GM23338 (cell line): Measurements from ENCODE around the gene CSTPP1.

Experiments
- CREB1 ChIP-seq: fragments of 250-450 bp; sonication (Bioruptor Pico); IDR thresholded peaks from 2 replicates; pipeline ENCODE4 v1.5.0; 2020; ENCODE audit warnings: low read depth, mild to moderate bottlenecking, moderate library complexity
- EZH2 ChIP-seq: fragments of 200-600 bp; sonication (generic); IDR thresholded peaks from one replicate; pipeline ENCODE4 v1.8.0; 2017; ENCODE audit warnings: antibody characterized with exemption, mild to moderate bottlenecking, low read depth; ENCODE audit not compliant: unreplicated experiment
- EZH2phosphoT487 ChIP-seq: fragments of 200-600 bp; sonication (generic); IDR thresholded peaks from one replicate; pipeline ENCODE4 v1.8.1; 2018; ENCODE audit warnings: antibody characterized with exemption; ENCODE audit not compliant: unreplicated experiment
- POLR2AphosphoS5 ChIP-seq: IDR thresholded peaks from 2 replicates; pipeline ENCODE4 v1.6.1; 2016; ENCODE audit warnings: antibody characterized with exemption, low read depth
- TF ChIP-seq, protein P1 (sequence below), 2 experiments: fragments of 200-600 bp in 1 of 2; sonication (generic) in 1 of 2; conservative IDR thresholded peaks; 2 replicates each; pipeline versions ENCODE4 v1.5.1 to v1.6.1; 2016 to 2017; ENCODE audit warnings: antibody characterized with exemption in 2 of 2, low read depth in 2 of 2, mild to moderate bottlenecking in 2 of 2, moderate library complexity in 1 of 2
- TF ChIP-seq, protein P2 (sequence below): IDR thresholded peaks from one replicate; pipeline ENCODE4 v1.6.1; 2018; ENCODE audit warnings: antibody characterized with exemption; ENCODE audit not compliant: unreplicated experiment

DNA sequence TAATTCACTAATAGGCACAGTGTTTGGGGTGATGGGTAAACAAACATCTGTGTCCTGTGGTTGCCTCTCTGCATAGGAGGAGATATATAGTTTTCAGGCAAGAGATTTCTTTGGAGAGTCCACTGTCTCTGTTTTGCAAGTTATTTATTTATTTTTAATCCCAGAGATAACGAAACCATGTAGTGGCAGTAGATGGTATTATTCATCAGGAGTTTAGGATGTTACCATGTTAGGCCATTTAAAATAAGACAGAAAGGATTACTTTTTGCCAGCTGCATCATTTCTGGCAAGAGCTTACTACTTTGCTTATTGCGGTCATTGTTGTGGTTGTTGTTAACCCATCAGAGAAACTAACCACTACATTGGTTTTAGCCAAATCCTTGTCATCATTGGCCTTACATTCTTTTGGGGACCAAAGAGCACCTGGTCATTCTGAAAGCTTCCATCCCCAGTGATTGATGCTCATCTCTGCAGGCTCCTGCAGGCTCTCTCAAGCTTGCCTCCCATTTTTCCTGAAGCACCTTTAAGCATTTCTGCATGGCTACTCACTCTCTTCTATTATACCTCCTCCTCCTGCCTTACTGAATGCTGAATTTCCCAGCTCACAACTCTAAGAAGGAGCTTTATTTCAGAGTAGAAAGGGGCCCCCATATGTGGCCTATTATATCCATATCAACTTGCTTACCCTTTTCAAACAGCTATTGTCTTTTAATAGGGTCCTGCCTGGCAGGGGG lies 84.4 kb downstream of the CSTPP1 start:
- no peak for TF ChIP-seq POLR2AphosphoS5
- TF ChIP-seq, protein P1, sequence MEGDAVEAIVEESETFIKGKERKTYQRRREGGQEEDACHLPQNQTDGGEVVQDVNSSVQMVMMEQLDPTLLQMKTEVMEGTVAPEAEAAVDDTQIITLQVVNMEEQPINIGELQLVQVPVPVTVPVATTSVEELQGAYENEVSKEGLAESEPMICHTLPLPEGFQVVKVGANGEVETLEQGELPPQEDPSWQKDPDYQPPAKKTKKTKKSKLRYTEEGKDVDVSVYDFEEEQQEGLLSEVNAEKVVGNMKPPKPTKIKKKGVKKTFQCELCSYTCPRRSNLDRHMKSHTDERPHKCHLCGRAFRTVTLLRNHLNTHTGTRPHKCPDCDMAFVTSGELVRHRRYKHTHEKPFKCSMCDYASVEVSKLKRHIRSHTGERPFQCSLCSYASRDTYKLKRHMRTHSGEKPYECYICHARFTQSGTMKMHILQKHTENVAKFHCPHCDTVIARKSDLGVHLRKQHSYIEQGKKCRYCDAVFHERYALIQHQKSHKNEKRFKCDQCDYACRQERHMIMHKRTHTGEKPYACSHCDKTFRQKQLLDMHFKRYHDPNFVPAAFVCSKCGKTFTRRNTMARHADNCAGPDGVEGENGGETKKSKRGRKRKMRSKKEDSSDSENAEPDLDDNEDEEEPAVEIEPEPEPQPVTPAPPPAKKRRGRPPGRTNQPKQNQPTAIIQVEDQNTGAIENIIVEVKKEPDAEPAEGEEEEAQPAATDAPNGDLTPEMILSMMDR (conservative IDR thresholded peaks at IDR 0.05; ENCODE audit: low read depth in 2 of 2) = no peak
- TF ChIP-seq, protein P2, sequence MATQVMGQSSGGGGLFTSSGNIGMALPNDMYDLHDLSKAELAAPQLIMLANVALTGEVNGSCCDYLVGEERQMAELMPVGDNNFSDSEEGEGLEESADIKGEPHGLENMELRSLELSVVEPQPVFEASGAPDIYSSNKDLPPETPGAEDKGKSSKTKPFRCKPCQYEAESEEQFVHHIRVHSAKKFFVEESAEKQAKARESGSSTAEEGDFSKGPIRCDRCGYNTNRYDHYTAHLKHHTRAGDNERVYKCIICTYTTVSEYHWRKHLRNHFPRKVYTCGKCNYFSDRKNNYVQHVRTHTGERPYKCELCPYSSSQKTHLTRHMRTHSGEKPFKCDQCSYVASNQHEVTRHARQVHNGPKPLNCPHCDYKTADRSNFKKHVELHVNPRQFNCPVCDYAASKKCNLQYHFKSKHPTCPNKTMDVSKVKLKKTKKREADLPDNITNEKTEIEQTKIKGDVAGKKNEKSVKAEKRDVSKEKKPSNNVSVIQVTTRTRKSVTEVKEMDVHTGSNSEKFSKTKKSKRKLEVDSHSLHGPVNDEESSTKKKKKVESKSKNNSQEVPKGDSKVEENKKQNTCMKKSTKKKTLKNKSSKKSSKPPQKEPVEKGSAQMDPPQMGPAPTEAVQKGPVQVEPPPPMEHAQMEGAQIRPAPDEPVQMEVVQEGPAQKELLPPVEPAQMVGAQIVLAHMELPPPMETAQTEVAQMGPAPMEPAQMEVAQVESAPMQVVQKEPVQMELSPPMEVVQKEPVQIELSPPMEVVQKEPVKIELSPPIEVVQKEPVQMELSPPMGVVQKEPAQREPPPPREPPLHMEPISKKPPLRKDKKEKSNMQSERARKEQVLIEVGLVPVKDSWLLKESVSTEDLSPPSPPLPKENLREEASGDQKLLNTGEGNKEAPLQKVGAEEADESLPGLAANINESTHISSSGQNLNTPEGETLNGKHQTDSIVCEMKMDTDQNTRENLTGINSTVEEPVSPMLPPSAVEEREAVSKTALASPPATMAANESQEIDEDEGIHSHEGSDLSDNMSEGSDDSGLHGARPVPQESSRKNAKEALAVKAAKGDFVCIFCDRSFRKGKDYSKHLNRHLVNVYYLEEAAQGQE = no peak
- TF ChIP-seq CREB1 (CRISPR knock-in tag) = no peak
- TF ChIP-seq EZH2phosphoT487 = no peak
- TF ChIP-seq EZH2 = no peak
